Cardiac muscle cell (in vitro differentiated cells and primary cell): ENCODE data around the gene RNPEP. TPM values are rescaled to one million over a fixed set of nuclear protein-coding genes. Genes with fewer than 3 reads are reported as not detected.
"Not testable (repeated sequence)": the region's sequence is repeated elsewhere in the genome, so short reads cannot be mapped to it uniquely, and the experiment has no call there.

ENCODE experiments used
- DNase-seq, 2 donors: peaks; one replicate each; pipeline versions ENCODE4 v3.0.0 to v3.0.0-alpha.2; 2010 to 2017; ENCODE audit warnings: low read depth in 1 of 2, low spot score in 1 of 2
- H3K27ac ChIP-seq: fragments of 200-600 bp; sonication (generic); 2 replicates; pipeline ENCODE4 v1.5.1; 2016
- H3K27me3 ChIP-seq: fragments of 200-600 bp; sonication (generic); 2 replicates; pipeline ENCODE4 v1.6.0; 2016; ENCODE audit warnings: control low read depth
- H3K36me3 ChIP-seq: fragments of 200-600 bp; sonication (generic); 2 replicates; pipeline ENCODE4 v1.5.1; 2016; ENCODE audit warnings: control low read depth
- H3K4me1 ChIP-seq: fragments of 200-600 bp; sonication (generic); 2 replicates; pipeline ENCODE4 v1.8.1; 2017; ENCODE audit warnings: low read depth, mild to moderate bottlenecking, mixed run types
- H3K4me3 ChIP-seq: fragments of 200-600 bp; sonication (generic); 2 replicates; pipeline ENCODE4 v1.5.1; 2016; ENCODE audit warnings: mild to moderate bottlenecking
- H3K9me3 ChIP-seq: fragments of 200-600 bp; sonication (generic); 2 replicates; pipeline ENCODE4 v1.5.1; 2017; ENCODE audit warnings: low read depth, mild to moderate bottlenecking, control low read depth
- polyA plus RNA-seq: library from polyadenylated mRNA; unstranded; fragments of >200 nt; fragmentation: Nextera tagmentation; extraction: Ambion mirVana; gene quantifications from 2 replicates; pipeline ENCODE4 v1.2.1, GENCODE V29; 2016
- total RNA-seq: library from RNA; depleted of rRNA; stranded (reverse); fragments of >200 nt; gene quantifications from 2 replicates; pipeline ENCODE4 v1.2.3, GENCODE V29; 2016
- TF ChIP-seq, protein P1 (sequence below): IDR thresholded peaks from 2 replicates; pipeline ENCODE4 v1.5.1; 2012; ENCODE audit warnings: low read depth, mild to moderate bottlenecking, low read length

The RNPEP gene
- total and polyA plus RNA-seq, 2 experiments from 2014 or later, result 52.6 to 56.6 TPM

DNA sequence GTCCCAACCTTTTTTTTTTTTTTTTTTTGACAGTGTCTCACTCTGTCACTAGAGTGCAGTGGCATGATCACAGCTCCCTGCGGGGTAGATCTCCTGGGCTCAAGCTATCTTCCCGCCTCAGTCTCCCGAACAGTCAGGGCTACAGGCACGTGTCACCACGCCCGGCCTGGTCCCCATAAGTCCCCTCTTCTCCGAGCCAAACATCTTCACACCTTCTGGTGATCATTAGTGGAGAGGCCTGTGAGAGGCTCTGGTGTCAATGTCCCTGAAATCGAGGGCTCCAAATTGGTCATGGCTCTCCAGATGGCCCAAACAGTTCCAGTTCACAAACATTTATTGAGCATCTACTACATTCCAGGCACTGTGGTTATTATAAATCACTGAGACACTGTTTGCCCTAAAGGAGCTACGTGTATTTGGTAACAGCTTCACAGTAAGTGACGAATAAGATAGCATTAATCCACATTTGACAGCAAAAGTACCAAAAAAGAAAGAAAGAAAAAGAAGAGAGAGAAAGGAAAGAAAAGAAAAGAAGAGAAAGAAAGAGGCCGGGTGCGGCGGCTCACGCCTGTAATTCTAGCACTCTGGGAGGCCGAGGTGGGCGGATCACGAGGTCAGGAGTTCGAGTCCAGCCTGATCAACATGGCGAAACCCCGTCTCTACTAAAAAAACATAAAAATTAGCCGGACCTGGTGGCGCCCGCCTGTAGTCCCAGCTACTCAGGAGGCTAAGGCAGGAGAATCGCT lies 28.0 kb upstream of the RNPEP start:
- H3K36me3 ChIP-seq, result peaks cover 18% of the 10 kb centered on the region
- no peak for DNase-seq
- TF ChIP-seq, protein P1, sequence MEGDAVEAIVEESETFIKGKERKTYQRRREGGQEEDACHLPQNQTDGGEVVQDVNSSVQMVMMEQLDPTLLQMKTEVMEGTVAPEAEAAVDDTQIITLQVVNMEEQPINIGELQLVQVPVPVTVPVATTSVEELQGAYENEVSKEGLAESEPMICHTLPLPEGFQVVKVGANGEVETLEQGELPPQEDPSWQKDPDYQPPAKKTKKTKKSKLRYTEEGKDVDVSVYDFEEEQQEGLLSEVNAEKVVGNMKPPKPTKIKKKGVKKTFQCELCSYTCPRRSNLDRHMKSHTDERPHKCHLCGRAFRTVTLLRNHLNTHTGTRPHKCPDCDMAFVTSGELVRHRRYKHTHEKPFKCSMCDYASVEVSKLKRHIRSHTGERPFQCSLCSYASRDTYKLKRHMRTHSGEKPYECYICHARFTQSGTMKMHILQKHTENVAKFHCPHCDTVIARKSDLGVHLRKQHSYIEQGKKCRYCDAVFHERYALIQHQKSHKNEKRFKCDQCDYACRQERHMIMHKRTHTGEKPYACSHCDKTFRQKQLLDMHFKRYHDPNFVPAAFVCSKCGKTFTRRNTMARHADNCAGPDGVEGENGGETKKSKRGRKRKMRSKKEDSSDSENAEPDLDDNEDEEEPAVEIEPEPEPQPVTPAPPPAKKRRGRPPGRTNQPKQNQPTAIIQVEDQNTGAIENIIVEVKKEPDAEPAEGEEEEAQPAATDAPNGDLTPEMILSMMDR, result no peak

GRCh38 chr1:201955009-201955728 lies 27.3 kb upstream of the RNPEP start, which contains the start of gene TIMM17A:
Gene TIMM17A, plus strand, starts transcription at chr1:201955503. Its CDS starts 24 bp downstream, at chr1:201955527.
- H3K4me3 ChIP-seq, result peak within 1 kb of the TSS; percentile 93
- H3K9me3 ChIP-seq, result no peaks in the 10 kb centered on the region
- peaks cover 18% of the 10 kb centered on the region for H3K36me3 ChIP-seq
- TF ChIP-seq, protein P1, result no peak
- H3K4me1 ChIP-seq, result peaks cover 7% of the 10 kb centered on the region
- DNase-seq, result peak; percentile 99
- no peaks in the 10 kb centered on the region for H3K27me3 ChIP-seq
- peak within 1 kb of the TSS; percentile 92 for H3K27ac ChIP-seq

More for the DNA sequence above, 28.0 kb upstream of the RNPEP start:
- Histone ChIP-seq H3K9me3 (no peaks in the 10 kb centered on the region), H3K27ac (peak overlapping the region; percentile 84), H3K4me1 (peaks cover 7% of the 10 kb centered on the region), H3K27me3 (no peaks in the 10 kb centered on the region), H3K4me3 (peak overlapping the region; percentile 93)

GRCh38 chr1:201955729-201956143 lies 26.7 kb upstream of the RNPEP start:
- no peak for DNase-seq
- Histone ChIP-seq H3K4me3 (peak overlapping the region; percentile 93), H3K27ac (peak overlapping the region; percentile 92), H3K9me3 (no peaks in the 10 kb centered on the region), H3K4me1 (peaks cover 7% of the 10 kb centered on the region), H3K36me3 (peaks cover 18% of the 10 kb centered on the region), H3K27me3 (no peaks in the 10 kb centered on the region)
- TF ChIP-seq, protein P1, result no peak

GRCh38 chr1:201958348-201958747 lies 24.1 kb upstream of the RNPEP start:
- no peak for DNase-seq
- Histone ChIP-seq H3K27ac (no peak overlapping the region), H3K4me1 (peaks cover 7% of the 10 kb centered on the region), H3K4me3 (no peak overlapping the region), H3K9me3 (no peaks in the 10 kb centered on the region), H3K36me3 (peaks cover 37% of the 10 kb centered on the region), H3K27me3 (no peaks in the 10 kb centered on the region)
- TF ChIP-seq, protein P1, result no peak

DNA sequence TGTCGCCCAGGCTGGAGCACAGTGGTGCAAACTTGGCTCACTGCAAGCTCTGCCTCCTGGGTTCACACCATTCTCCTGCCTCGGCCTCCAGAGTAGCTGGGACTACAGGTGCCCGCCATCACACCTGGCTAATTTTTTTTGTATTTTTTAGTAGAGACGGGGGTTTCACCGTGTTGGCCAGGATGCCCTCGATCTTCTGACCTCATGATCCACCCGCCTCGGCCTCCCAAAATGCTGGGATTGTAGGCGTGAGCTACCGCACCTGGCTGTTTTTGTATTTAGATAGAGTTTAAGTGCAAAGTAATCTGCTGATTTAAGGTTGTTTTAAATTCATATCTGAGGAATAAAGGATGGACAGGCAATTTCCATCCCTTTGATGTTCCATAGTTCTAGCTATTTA lies 20.1 kb upstream of the RNPEP start:
- DNase-seq, H3K27me3 ChIP-seq, H3K27ac ChIP-seq, H3K4me1 ChIP-seq, H3K4me3 ChIP-seq, H3K9me3 ChIP-seq: not testable (repeated sequence)
- peaks cover 66% of the 10 kb centered on the region for H3K36me3 ChIP-seq

GRCh38 chr1:201964261-201964660 lies 18.2 kb upstream of the RNPEP start:
- Histone ChIP-seq H3K9me3 (no peaks in the 10 kb centered on the region), H3K4me3 (no peak overlapping the region), H3K4me1 (no peaks in the 10 kb centered on the region), H3K36me3 (peaks cover 60% of the 10 kb centered on the region), H3K27ac (no peak overlapping the region), H3K27me3 (no peaks in the 10 kb centered on the region)
- TF ChIP-seq, protein P1, result no peak
- no peak for DNase-seq
